GF-D8 (cell line): ENCODE results near the gene RCVRN.

Source experiments
- DNase-seq: peaks from one replicate; lab custom pipeline; 2025; lab: John Stamatoyannopoulos, UW

The RCVRN gene

GRCh38 chr17:9850151-9850550 lies 54.9 kb downstream of the RCVRN start:
- DNase-seq: no peak
